GM12801 (cell line): ENCODE data around the gene AATF.

Source experiments
- TF ChIP-seq, protein P1 (sequence below): IDR thresholded peaks from one replicate; pipeline ENCODE4 v1.5.1; 2011; ENCODE audit warnings: control low read depth; ENCODE audit not compliant: insufficient read length; ENCODE audit errors: extremely low read depth

The AATF gene

DNA sequence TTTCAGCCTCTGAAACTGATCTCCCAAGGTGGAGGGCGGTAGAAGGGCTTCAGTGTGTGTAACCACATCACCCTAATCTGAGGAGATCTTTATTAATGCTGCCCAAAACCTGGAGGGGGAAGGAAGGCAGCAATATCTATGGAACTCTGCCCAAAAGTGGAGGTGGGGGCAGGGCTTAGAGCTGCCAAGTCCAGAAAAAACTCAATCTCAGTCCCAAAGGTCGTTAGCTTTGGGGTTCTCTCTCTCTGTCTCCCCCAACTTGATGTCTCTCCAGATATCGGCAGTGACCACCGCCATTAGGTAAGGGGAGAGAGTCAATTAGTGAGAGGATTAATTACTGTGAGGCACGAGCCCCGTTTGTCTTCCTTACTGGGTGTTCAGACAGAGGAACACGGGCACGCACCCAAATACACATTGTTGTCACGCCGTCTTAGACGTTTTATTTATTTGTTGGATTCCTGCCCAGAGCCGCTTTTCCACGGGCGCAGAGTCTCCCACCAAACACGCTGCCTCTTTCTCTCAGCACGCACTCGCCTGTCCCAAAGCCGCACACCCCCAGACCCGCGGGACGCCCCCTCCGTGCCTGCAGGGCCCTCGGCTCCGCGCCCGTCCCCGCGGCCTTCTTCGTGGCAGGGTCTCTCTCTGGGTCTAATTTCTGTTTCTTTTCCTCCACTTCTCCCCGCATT, 16.9 kb upstream of the AATF start:
- TF ChIP-seq, protein P1, sequence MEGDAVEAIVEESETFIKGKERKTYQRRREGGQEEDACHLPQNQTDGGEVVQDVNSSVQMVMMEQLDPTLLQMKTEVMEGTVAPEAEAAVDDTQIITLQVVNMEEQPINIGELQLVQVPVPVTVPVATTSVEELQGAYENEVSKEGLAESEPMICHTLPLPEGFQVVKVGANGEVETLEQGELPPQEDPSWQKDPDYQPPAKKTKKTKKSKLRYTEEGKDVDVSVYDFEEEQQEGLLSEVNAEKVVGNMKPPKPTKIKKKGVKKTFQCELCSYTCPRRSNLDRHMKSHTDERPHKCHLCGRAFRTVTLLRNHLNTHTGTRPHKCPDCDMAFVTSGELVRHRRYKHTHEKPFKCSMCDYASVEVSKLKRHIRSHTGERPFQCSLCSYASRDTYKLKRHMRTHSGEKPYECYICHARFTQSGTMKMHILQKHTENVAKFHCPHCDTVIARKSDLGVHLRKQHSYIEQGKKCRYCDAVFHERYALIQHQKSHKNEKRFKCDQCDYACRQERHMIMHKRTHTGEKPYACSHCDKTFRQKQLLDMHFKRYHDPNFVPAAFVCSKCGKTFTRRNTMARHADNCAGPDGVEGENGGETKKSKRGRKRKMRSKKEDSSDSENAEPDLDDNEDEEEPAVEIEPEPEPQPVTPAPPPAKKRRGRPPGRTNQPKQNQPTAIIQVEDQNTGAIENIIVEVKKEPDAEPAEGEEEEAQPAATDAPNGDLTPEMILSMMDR, result no peak

DNA sequence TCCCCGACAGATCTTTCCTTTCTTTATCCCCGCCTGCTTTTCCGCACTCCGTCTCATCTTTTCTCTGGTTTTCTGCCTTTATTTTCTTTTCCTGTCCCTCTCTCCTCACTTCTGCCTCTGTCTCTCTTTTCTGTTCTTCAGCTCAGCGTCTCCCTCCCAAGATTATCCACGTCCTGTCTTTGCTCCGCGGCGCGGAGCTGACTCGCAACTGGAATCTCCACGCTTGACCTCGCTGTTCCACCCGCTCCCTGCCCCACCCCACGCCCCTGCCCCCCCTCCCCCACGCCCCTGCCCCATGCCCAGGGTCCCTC, 16.4 kb upstream of the AATF start:
- TF ChIP-seq, protein P1, result no peak

DNA sequence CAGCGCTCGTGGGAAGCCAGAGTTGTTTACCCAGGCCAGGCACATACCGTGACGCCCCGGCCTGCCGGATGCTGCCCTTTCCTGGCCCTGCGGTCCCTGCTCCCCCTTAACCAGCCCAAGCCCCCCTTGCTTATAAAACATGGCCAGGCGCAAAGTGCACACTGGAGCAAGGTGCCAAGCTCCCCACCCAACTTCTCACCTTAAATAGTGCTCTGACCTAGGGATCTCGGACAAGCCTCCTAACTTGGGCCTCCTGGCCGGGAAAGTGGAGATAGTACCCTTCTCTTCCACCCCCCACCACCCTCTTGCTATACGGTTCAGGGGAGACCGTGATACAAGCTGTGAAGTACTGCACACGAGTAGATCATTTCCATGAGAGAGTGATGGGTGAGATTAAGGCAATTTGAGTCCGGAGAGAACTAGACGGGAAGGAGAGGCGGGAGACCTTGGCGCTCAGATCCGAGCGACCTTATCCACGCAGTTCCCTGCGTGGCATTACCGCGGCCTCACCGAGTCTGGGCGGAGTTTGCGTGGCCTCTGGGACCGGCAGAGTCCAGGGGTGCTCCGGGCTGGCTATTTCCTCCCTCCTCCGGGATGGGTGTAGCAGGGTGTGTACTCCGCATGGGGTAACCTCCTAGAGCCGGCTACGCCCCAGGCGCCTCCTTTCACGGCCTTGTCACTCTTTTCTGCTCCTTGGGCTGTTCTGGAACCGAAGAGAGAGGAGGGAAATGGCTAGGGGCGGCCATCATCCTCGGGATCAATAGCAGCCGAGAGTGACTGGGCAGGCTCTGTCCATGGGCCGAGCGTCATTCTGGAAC, 15.9 kb upstream of the AATF start:
- TF ChIP-seq, protein P1, result no peak

DNA sequence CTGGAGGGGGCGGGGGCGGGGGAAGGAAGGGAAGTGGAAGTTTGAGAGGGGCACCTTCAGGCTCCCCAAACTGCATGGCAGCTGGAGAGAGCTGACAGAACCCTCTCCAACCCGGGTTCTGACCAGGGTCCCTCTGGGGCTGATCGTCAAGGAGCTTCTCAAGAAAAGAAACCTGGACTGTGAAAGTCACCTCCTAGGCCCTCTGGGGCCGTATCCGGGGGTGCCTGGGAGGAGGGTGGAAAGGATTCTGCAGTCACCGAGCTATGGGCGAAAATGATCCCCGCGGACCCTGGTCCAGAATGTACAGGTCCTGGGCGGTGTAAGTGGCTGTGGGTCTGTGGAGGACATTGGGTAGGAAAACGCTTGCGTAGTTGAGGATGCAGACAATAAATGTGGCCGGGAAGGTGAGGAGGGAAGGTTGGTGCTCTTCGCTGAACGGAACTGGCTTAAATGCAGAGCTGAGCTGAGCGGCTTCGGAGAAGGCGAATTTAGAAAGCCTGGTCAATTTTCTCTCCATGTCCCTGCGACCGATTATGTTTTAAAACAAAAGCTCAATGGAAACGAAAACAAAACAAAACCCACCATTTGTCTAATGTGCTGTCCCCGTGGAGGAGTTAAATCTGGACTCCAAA, 15.1 kb upstream of the AATF start:
- TF ChIP-seq, protein P1, result no peak

DNA sequence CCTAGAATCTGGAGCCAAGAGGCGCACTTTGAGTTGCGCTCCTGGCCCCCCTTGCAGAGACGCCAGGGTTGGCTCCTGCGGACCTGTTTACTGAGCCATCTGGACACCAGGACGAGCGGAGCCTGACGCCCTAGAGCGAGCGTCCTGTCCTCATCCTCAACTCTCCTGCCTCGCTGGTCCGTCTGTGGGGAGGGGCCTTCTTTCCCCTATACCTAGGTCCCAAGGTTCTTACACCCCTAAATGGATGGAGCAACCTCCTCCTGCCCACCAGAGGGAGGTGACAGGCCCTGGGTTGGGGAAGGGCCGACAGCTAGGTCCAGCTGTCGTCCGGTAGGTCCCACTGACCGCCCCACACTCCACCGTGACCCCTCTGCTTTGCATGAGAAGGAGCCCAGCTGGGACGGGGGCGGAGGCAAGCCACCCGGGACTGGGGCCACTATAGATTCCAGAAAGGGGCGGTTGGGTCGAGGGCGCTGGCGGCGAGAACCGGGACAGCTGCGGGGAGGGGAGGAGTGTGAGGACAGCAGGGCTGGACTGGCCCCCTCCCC, 14.5 kb upstream of the AATF start:
- TF ChIP-seq, protein P1, result no peak

DNA sequence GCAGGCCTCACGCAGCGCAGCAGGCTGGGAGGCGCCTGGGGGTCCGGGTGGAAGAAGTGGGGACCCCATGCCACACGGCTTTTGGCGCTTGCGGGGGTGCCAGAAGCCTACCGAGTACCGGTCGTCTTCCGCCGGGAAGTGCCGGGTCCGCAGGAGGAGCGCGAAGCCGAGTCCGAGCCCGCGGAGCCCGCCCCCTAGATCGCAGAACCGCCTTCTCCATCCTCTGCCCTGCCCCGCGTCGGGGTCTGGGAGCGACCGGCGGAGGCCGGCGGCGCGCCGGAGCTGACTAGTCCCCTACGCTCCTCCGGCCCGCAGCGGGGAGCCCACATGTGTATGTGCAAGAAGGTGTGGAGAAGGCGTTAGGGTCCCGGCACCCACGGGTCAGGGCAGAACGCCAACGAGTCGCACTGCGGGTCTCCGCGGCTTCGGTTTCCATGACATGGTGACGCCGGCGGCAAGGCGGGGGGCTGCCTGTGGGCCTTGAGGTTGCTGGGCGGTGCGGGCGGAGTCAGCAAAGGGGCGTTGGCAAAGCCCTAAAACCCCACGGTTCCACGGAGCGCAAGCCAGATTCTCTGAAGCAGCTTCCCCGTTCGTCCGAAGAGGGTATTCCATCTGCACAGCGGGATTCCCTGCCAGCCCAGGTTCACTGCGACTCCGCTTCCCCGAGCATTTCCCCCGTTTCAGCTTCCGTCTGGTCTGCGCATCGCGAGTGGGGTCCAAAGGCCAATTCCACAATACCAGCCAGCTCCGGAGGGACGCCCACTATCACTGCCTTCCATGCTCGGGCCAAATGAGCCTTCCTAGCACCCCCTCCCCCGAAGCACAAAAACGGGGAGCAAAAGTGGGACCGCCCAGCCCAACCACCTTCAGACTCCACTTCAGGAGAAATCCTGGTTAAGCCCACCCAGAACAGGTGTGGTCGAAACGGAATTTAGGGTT, 13.8 kb upstream of the AATF start:
- TF ChIP-seq, protein P1, result no peak
